ENCODE data around the gene VTA1. TPM values are rescaled to one million over a fixed set of nuclear protein-coding genes. Genes with fewer than 3 reads are reported as not detected.

Gene VTA1
- total and polyA plus RNA-seq, 2 of the 8 experiments (the other 6 are each of a cell fraction or from before 2014, with no cell fraction given) = 63.6 to 67.0 TPM

GRCh38 chr6:142154336-142154735 lies 7.3 kb downstream of the VTA1 start:
- WGBS, 2 experiments (ENCODE audit: extremely low coverage in 1 of 2, insufficient coverage in 1 of 2, insufficient read length in 1 of 2, insufficient replicate concordance in 2 of 2, low coverage in 1 of 2, low lambda C conversion rate in 2 of 2, missing lambda C conversion rate in 1 of 2) = 78% methylated on average over 1 of the region's 1 CpG; no CpG with 5 or more reads in 1 of the 2 experiments
- FAIRE-seq = no peak
- H3K4me1 ChIP-seq (replicated peaks in 1 of 4; ENCODE audit: control insufficient read depth in 3 of 4, insufficient read depth in 4 of 4, low read length in 3 of 4) = peaks cover 0 to 6% (median 1%) of the 10 kb centered on the region in 4 experiments; a peak in 3 of 7 replicates
- H4K8ac ChIP-seq (ENCODE audit: extremely low read depth, insufficient read depth, low read length) = no peak overlapping the region
- H3K23ac ChIP-seq (ENCODE audit: insufficient read length) = no peak overlapping the region
- H3K14ac ChIP-seq (ENCODE audit: insufficient read length) = no peak overlapping the region
- no peak overlapping the region for H3K56ac ChIP-seq (replicated peaks; ENCODE audit: insufficient read length, low read depth, low read length)
- no peak overlapping the region for H2AK5ac ChIP-seq (ENCODE audit: low read depth, low read length)
- TF ChIP-seq SIRT6 (IDR thresholded peaks at IDR 0.05; ENCODE audit: low read length) = no peak
- TF ChIP-seq GTF2F1 (IDR thresholded peaks at IDR 0.05; ENCODE audit: borderline replicate concordance, low read depth, low read length) = no peak
- no peak for TF ChIP-seq TBP (IDR thresholded peaks at IDR 0.05; ENCODE audit: low read depth, low read length)
- no peak for TF ChIP-seq EZH2 (IDR thresholded peaks at IDR 0.05; ENCODE audit: low read depth, low read length, severe bottlenecking)
- TF ChIP-seq, protein P1, sequence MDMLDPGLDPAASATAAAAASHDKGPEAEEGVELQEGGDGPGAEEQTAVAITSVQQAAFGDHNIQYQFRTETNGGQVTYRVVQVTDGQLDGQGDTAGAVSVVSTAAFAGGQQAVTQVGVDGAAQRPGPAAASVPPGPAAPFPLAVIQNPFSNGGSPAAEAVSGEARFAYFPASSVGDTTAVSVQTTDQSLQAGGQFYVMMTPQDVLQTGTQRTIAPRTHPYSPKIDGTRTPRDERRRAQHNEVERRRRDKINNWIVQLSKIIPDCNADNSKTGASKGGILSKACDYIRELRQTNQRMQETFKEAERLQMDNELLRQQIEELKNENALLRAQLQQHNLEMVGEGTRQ (IDR thresholded peaks at IDR 0.05; ENCODE audit: low read length) = no peak
- TF ChIP-seq NRF1 (IDR thresholded peaks at IDR 0.05; ENCODE audit: low read depth, low read length) = no peak
- no peak for TF ChIP-seq SIX5 (IDR thresholded peaks at IDR 0.05; ENCODE audit: low read depth, low read length)
- no peak for TF ChIP-seq GABPA (IDR thresholded peaks at IDR 0.05; ENCODE audit: borderline replicate concordance, insufficient read depth, low read length)
- no peak for TF ChIP-seq TAF1 (IDR thresholded peaks at IDR 0.05; ENCODE audit: low read depth, low read length)
- TF ChIP-seq, protein P2, sequence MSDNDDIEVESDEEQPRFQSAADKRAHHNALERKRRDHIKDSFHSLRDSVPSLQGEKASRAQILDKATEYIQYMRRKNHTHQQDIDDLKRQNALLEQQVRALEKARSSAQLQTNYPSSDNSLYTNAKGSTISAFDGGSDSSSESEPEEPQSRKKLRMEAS (IDR thresholded peaks at IDR 0.05) = no peak
- H3K18ac ChIP-seq (ENCODE audit: extremely low read depth, low read length) = no peak overlapping the region
- no peak overlapping the region for H2BK20ac ChIP-seq (ENCODE audit: low read length)
- no peaks in the 10 kb centered on the region for H3K9me3 ChIP-seq (ENCODE audit: insufficient read depth in 2 of 2, low read depth in 1 of 2, low read length in 1 of 2)
- H4K91ac ChIP-seq (replicated peaks; ENCODE audit: insufficient read length, low read length) = no peak overlapping the region
- H4K20me1 ChIP-seq (replicated peaks in 1 of 2; ENCODE audit: control insufficient read depth in 1 of 2, insufficient read depth in 2 of 2, low read length in 2 of 2) = no peaks in the 10 kb centered on the region
- H2BK5ac ChIP-seq (ENCODE audit: low read depth, low read length) = no peak overlapping the region
- H3K23me2 ChIP-seq (ENCODE audit: low read depth, low read length) = no peaks in the 10 kb centered on the region
- H3K9ac ChIP-seq (replicated peaks in 1 of 4; ENCODE audit: extremely low read depth in 1 of 4, low read depth in 3 of 4, low read length in 3 of 4) = no peak overlapping the region
- no peak overlapping the region for H2BK12ac ChIP-seq (ENCODE audit: low read depth, low read length)
- no peak overlapping the region for H2AFZ ChIP-seq (ENCODE audit: low read length)
- peaks cover 0 to 92% of the 10 kb centered on the region in 2 experiments for H3K79me2 ChIP-seq (ENCODE audit: control insufficient read depth in 1 of 2, insufficient read depth in 2 of 2, low read length in 2 of 2)
- H2BK120ac ChIP-seq (replicated peaks; ENCODE audit: low read depth, low read length) = no peak overlapping the region
- H3K79me1 ChIP-seq (ENCODE audit: low read depth, low read length) = no peaks in the 10 kb centered on the region
- no peaks in the 10 kb centered on the region for H3K36me3 ChIP-seq (ENCODE audit: control insufficient read depth in 2 of 4, insufficient read depth in 4 of 4, low read length in 3 of 4)
- POLR2A ChIA-PET (ENCODE audit: partially characterized antibody) = no interaction called here
- no peak overlapping the region for H3K4me2 ChIP-seq (ENCODE audit: insufficient read depth in 1 of 2, low read depth in 2 of 2, low read length in 2 of 2)
- H4K5ac ChIP-seq (ENCODE audit: insufficient read length, low read depth, low read length) = no peak overlapping the region
- no peak overlapping the region for H3K27ac ChIP-seq (ENCODE audit: low read depth, low read length)
- H2BK15ac ChIP-seq (ENCODE audit: low read length) = no peak overlapping the region
- no peak overlapping the region for H3K4ac ChIP-seq (replicated peaks; ENCODE audit: insufficient read length, low read depth, low read length)
- DNase-seq (ENCODE audit: low read depth in 1 of 2, low spot score in 2 of 2) = no peak
- no peaks in the 10 kb centered on the region for H3K27me3 ChIP-seq (replicated peaks in 1 of 4; ENCODE audit: control insufficient read depth in 3 of 4, extremely low read depth in 1 of 4, insufficient read depth in 3 of 4, low read length in 3 of 4)
- CTCF ChIA-PET (ENCODE audit: partially characterized antibody) = interaction anchor here (1.5 to 4.8 kb wide), 2 partner anchors 13 to 26 kb away, joined by 3 to 47 read pairs; no protein-coding TSS in a partner anchor
- H3K4me3 ChIP-seq (ENCODE audit: extremely low read depth in 1 of 4, insufficient read depth in 2 of 4, low read depth in 3 of 4, low read length in 4 of 4) = no peak overlapping the region

Data from H1 (cell line).